Measurements from ENCODE around the gene SREBF2.
"Not testable (repeated sequence)": the region's sequence is repeated elsewhere in the genome, so short reads cannot be mapped to it uniquely, and the experiment has no call there.

SREBF2 gene

DNA sequence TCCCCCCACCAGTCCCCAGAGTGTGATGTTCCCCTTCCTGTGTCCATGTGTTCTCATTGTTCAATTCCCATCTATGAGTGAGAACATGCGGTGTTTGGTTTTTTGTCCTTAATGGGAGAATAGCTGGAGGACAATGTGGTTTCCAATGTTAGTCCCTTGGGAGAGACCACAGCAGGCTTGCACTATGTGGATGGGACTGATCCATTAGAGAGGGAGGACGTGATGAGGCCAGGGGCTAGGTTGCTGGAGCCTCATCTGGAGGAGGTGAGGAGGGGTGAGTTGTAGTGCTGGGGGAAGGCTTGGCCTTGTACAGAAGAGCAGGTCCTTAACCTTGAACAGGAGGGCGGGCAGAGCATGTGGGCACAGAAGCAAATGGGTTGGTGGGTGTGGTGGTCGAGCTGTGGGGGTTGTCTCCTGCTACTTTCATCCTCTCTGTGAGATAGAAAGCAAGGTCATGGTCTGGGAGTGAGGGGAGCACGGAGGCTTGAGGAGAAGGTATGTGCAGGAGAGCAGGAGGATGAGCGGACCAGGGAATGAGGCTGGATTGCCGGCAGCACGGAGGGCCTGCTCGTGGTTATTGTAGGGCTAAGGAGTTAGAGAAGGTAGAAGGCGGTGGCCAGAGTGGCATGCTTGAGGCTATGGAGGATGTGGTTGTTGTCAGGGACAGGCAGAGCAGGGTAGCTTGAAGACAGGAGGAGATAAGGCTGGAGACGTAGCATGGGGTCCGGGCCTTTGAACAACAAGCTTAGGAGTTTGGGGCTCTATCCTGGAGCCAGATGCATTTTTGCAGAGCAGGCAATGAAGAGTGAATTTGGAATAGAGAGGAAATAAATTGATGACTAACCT lies 11.2 kb upstream of the SREBF2 start:
- no peak for DNase-seq (ENCODE audit: low read depth in 3 of 3)

DNA sequence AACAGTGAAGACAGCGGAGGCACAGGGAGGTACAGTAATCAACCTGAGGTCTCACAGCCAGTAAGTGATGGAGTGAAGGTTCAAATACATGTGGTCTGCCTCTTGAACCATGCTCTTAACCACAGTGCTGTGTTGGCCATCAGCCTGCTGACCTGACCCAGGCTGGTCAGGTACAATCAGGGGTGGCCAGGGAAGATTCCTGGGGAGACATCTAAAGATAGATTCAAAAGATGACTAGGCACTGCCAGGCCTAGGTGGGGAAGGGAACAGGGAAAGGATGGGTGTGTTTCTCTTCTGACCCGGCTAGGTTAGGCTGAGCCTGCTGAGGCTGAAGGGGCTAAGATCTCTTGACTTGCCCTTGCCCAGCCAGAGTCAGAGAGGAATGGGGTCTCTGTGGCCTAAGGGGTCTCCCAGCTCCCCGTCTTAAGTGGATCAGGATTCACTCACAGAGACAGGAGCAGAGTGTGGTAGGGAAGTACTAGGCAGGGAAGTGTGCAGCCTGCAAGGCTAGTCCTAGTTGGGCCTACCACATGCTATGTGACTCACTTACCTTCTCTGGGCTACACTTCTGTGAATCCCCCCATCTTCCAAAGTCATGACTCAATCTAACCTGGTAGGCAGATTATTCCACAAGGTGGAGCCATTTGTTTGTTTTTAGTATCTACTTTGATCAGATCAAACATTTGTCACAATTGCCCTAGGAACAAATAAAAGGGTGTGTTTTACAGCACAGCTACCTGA lies 10.4 kb upstream of the SREBF2 start:
- DNase-seq (ENCODE audit: low read depth in 3 of 3) = peak in 2 of 3 experiments; percentile 8 to 35

DNA sequence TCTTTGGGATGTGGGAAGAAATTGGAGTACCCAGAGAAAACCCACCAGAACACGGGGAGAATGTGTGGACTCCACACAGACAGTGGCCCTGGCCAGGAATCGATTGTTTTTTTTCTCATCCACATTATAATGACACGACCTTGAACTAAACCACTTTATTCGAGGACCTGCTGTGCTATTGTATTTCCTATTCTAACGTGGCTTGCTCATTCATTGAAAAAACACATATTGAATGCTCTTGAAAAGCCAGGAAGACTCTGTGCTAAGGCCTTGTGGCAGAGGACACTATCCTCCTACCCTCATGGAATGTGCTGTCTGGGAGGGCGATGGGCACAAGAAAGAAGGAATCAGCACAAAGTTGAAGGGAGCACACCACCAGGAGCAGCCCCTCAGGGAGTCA lies 9.1 kb upstream of the SREBF2 start:
- DNase-seq (ENCODE audit: low read depth in 3 of 3) = no peak

DNA sequence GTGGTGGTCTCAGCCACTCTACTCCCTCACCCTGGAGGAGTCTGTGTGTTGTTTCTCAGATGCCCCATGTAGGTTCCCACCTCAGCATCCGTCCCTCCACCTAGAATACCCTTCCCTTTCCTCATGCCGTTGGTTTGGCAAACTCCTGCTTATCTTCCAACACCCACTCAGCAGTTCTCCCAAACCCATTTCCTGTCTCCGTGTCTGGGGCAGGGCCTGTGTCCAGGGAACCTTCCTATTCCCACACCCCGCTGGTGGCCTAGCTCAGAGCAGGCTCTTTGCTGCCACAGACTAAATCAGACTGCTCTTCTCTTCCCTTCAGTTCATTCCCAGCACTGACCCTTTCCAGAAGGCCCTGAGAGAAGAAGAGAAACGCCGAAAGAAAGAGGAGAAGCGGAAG lies 7.5 kb upstream of the SREBF2 start:
- DNase-seq (ENCODE audit: low read depth in 3 of 3) = no peak

DNA sequence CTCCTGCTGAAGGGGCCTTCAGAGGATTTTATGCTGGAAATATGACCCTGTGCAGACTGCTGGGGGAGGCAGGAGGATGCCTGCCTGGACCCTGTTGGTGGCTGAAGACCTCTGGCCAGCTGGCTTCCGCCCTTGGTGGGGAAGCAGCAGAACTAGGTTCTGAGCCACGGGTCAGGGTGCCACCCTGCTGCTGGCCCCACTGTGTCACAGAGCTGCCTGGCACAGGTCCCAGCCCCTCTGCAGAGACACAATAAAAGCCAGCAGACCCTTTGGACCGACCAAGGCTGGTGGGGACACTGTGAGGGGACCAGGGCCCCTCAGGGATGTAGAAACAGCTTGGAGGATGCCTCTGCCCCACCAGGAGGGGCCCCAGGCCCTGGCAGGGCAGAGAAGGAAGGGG lies 6.9 kb upstream of the SREBF2 start:
- DNase-seq (ENCODE audit: low read depth in 3 of 3) = no peak

DNA sequence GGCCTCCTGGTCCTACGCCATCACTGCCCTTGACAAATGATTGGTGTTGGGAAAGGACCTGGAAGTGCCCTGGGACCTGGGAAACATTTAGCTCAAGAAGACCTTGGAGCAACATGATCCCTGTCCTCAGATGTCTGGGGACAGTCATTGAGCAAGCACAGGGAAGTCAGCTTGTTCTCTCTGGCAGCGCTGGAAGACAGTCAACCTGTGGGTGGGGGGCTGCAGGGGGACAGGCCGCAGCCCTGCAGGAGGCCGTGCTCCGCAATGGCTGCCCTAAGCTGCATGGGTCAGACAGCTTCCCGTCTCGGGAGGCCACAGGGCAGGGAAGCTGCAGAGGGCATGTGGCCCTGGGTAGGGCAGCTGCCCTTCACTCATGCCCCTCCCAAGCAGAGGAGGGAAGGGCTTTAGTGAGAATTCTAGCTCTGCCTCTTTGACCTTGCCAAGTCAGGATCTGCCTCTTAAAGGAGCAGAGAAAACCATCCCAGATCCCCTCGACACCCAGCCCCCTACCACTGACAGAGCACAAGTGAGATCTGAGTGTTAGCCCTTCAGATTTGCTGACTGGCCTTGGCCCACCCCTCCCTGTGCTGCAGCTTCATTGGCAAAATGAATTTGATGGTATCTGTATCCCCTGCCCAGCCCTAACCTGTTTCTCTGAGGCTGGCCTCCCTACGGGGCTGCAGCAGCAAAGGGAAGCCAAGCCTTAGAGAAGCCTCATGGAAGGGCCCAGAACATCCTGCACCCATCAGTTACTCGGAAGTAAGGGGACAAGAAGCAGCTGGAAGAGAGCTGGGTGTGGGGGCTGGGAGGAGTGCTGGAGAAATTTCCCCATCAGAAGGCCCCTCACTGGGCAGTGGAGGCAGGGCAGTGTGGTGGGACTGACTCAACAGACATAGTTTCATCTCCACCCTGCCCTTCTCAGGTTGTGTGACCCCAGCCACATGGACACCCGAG lies 6.2 kb upstream of the SREBF2 start:
- DNase-seq (ENCODE audit: low read depth in 3 of 3) = no peak

DNA sequence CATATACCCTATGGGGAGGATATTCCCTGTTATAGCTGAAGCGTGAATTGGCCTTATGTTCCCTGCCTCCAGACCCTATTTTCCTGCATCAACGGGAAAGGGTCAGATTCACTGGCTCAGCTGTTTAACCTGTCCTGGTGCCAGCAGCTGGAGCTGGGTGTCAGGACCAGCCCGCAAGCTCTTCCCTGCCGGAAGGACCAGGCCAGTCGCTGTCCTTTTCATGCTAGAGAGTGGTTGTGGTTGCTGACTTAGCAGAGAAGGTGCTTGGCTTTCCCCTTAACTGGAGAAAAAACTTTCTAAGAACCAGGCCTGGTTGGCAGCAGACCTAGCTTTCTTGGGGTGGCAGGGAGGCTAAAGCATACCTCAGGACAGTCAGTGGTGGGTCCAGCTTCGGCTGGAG lies 5.2 kb upstream of the SREBF2 start:
- DNase-seq (ENCODE audit: low read depth in 3 of 3) = no peak

DNA sequence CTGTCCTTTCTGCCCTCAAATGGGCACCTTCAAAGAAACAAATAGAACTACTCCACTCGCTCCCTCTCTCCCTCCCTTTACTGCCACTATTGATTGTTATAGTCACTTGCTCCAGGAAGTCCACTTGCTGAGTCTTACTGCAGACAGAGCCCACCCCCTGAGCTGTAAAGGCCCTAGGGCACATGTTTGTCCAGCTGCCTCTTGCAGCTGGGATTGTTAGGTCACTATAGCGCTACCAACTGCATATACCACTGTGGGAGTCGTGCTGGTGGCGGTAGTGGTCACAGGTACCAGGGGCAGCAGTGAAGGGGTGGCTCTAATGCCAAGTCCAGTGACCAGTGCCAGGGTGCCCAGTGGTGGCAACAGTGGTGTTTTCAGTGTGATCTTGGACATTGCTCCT lies 4.4 kb upstream of the SREBF2 start:
- no peak for DNase-seq (ENCODE audit: low read depth in 3 of 3)

DNA sequence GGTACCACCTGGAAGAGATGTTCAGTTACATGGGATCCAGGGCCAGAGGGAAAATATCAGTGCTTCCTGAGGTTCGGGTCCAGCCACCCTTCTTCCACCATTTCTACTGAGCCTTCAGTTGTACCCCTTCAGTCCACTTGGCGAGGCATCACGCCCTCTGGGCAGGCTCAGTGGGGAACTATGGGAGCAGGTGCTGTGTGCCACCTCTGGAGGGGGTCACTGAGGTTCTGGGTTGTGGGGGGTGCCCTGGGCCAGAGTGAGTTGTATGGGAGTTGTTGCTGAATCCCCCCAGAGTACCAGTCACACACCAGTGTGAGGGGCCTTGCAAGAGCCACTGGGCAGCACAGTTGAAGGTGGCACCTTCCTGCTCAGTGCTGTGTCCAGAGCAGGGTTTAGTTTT lies 2.7 kb upstream of the SREBF2 start:
- no peak for DNase-seq (ENCODE audit: low read depth in 3 of 3)

DNA sequence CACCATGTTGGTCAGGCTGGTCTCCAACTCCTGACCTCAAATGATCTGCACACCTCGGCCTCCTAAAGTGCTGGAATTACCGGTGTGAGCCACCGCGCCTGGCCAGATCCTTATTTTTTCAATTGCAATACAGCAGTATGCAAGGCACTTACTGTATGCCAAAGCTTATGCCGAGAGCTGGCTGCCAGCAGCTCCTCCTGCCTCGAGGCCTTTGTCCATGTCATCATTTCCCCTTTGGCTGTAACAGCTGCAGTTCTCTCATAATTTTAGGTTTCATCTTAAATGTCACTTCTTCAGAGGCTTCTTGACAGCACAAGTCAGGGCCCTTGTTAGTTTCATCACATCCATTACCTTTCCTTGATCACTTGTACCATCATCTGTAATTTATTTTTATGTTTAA lies 1.5 kb upstream of the SREBF2 start:
- DNase-seq (ENCODE audit: low read depth in 3 of 3) = no peak

DNA sequence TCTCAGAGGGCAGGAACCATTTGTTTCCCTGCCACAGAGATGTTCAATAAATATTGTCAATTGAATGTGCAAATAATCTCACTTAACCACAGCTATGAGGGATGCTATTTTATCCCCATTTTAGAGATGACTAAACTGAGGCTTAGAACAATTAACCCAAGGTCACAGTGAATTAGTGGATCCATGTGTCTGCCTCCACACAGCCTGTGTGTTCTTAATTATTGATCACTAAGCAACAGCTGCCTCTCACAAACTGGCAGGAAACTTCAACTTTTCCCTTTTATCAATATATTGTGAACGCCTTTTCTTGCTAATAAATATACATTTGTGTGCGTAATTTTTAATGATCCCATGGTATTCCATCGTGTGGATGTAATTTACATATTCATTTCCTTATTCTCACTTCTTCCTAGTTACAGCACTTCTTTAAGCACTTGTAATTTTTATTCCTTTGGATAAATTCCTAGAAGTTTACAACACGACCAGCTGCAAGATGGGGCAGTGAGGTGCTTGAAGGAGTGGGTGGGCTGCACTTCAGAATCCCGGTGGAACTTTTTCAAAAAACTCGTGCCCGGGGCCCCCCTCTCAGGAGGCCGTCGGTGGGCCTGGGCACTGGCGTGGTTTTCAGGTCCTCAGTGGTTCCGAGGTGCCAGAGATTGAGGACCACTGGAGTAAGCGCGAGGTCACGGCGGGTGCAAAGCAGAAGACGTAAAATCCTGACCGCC lies 915 bp upstream of the SREBF2 start:
- DNase-seq (ENCODE audit: low read depth in 3 of 3) = no peak

DNA sequence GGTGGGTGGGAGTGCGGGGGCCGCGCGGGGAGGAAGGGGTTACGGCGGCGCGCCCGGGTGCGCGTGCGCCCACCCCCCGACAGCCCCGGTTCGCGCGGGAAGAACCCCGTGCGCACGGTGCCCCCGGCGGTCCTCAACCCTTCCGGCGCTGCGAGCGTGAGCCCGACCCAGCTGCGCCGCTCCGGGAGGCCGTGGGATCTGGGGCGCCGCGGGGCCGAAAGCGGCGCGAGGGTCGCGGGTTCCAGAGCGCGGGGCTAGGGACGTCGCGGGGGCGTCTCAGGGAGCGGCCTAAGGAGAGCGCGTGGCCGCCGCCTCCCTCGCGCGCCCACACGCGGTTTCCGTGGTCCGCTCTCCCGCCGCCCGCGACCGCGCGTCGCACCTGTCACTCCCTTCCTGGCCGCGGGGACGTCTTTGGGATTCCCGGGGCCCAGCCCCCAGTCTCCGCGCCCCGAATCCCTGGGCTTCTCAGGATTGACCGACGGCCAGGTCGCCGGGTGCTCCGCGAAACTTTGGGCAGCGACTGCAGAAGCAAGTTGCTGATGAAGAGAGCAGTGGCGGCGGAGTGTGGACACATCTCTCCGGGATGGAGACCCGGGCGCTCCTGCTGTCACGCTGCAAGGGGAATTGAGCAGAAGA lies 582 bp downstream of the SREBF2 start:
- peak; percentile 17 to 40 (median 29) for DNase-seq (ENCODE audit: low read depth in 3 of 3)

DNA sequence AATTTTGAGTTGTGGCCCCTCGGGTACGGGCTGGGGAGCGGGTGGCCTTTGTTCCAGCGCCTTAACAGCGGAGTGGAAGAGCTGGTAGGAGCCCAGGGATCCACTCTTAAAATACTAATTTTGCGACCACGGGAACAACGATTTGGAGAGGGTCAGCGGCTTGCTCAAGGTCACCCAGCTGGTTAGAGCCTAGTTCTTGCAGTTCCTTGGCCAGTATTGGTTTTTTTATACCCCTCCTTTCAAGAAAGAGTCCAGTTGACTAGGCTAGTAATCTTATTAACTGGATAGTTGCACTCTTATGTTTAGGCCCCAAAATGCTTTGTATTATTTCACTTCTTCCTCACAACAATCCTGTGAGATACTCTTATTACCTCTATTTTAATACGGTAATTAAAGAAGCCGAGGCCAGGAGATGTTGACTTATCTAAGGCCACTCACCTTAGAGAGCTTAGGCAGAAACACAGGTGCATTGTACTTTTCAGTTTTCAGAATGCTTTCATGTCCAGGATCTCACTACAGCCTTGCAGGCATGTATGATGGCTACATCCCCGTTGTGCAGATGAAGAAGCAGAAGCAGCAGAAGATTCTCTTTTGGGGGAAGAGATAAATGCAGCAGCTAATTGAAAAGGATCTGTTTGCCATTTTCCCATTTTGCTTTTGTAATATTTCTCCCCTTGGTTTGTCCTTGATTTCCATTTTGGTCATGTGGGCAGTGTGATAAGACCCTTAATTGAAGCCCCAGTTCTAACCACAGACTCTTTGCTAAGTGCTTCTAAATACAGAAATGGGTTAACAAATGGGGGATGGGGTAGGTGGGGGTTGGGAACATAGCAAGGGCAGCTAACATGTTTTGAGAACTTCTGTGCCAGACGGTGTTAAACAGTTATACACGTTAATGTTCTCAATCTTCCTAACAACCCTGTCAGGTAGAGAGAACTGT lies 1.4 kb downstream of the SREBF2 start:
- no peak for DNase-seq (ENCODE audit: low read depth in 3 of 3)

DNA sequence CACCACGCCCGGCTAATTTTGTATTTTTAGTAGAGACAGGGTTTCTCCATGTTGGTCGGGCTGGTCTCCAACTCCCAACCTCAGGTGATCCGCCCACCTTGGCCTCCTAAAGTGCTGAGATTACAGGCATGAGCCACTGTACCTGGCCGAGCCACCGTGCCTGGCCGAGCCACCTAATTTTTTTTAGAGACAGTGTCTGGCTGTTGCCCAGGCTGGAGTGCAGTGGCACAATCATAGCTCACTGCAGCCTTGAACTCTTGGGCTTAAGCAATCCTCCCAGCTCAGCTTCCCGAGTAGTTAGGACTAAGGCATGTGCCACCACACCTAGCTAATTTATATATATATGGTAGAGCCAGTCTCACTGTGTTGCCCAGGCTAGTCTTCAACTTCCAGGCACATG lies 2.6 kb downstream of the SREBF2 start:
- DNase-seq (ENCODE audit: low read depth in 3 of 3) = not testable (repeated sequence)

DNA sequence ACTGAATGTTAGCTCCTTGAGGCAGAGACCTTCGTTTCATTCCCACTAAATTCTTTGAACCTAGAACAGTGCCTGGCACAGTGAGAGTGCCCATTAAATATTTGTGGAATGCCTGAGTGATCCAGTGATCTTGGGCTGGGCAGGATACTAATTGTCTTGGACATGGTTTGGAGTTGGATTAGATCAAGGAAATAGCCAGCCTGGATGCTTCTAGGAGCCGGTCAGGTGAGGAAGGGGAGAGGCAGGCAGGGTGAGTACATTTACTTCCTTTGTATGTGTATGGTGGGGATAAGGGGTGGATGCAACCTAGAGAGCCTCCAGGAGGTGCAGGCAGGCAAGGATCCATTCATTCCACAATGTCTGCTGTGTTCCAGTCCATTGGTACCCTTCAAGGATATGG lies 3.6 kb downstream of the SREBF2 start:
- no peak for DNase-seq (ENCODE audit: low read depth in 3 of 3)

DNA sequence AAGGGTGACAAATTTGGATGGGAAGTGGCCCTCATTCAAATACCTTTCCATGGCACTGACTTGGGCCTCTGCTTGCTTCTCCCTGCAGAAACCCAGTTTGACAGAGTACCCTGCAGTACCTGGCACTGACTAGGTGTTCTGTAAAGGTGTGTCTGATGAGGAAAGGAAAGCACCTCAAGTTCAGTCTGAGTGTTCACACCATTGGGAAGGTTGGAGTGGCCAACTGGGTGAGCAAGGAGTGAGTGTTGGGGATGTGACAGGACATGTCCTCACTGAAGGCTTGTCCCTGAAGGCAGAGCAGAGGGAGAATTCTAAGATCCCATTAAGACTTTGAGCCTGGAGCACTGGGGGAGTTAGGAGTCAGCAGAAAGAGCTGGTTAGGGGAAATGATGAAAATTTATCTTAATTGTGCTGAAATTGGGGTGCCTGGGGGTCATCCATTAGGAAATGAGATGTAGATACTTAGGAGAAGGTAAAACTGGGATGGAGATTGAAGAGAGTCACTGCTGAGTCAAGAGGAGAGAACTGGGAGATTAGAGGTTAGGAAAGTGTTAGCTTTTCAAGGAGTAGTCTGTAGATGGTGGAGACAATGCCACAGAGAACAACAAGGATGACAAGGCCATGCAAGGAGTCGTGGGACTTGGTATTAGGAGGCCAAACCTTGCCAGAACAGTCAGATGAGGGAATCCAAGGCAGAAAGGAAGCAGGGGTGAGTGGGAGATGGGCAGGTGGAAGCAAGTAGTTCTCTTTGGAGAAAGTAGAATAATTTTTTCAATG lies 6.1 kb downstream of the SREBF2 start:
- DNase-seq (ENCODE audit: low read depth in 3 of 3) = no peak

DNA sequence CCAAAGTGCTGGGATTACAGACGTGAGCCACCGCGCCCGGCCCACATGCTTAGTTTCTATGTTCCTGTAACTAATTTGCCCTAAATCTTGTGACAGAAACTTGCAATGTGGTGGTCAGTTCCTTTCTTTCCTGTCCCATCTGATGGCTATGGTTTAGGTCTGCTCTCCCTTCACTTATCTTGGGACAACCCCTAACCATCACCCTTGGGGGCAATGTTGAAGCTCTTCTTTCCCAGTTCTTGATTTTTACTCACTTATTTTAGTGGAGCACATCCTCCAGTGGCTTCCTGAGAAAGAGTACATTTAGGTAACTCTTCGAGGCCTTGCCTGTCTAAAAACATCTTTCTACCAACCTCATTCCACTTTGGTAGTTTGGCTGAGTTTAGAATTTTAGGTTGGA lies 7.3 kb downstream of the SREBF2 start:
- no peak for DNase-seq (ENCODE audit: low read depth in 3 of 3)

DNA sequence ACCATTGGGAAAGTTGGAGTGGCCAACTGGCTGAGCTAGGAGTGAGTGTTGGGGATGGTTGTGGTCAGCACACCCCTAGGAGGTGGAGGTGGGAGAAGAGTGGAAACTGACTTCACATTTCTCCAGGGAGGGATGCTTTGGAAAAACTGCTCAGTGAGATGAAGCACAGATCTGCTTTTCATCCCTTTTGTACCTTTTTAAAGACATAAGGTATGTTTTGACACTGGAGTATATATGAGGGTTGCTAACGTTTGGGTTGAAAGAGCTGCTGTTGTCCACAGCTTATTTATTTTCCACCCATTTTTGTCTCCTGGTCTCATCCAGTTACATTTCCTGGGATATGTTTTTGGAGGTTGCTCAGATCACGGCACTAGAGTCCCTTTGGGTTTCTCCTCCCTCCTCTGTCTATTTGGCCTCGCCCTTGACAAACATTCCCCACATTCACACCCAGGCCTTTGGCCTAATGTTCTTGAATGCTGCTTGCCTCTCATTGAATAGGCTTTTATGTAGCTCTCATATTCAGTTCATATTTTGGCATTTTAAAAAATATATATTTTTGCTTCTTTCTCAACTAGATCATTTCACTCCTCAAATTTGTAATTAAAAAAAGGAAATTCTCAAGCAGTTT lies 8.3 kb downstream of the SREBF2 start:
- DNase-seq (ENCODE audit: low read depth in 3 of 3) = no peak

Measured in stimulated activated CD4-positive, alpha-beta T cell treated with anti-CD3 and anti-CD28 coated beads, TNF-alpha, amount 100 ng/mL, for 4 hours (primary cell).